K562 (cell line): ENCODE measurements around the gene VAMP8. TPM values are rescaled to one million over a fixed set of nuclear protein-coding genes. Genes with fewer than 3 reads are reported as not detected.

Experiments used
- DACH1 ChIP-seq: fragments of 450-650 bp; IDR thresholded peaks from 2 replicates; pipeline ENCODE4 v1.6.1; 2018; ENCODE audit not compliant: partially characterized antibody
- EGR1 ChIP-seq: fragments of 450-650 bp; conservative IDR thresholded peaks from 2 replicates; pipeline ENCODE4 v1.6.1; 2017; ENCODE audit warnings: mild to moderate bottlenecking
- HNRNPLL ChIP-seq: fragments of 200-400 bp; formaldehyde crosslinking; IDR thresholded peaks from 2 replicates; pipeline ENCODE4 v1.6.1; 2017; ENCODE audit warnings: low read length, low read depth, mild to moderate bottlenecking; ENCODE audit not compliant: poor library complexity, severe bottlenecking
- KAT7 ChIP-seq: sonication (generic); formaldehyde crosslinking; IDR thresholded peaks from 2 replicates; pipeline ENCODE4 v1.8.0; 2022; ENCODE audit warnings: missing genetic modification reagents, mild to moderate bottlenecking, borderline replicate concordance
- LARP7 ChIP-seq: fragments of 450-650 bp; IDR thresholded peaks from 2 replicates; pipeline ENCODE4 v1.6.1; 2016
- MTA2 ChIP-seq: fragments of 450-650 bp; IDR thresholded peaks from 2 replicates; pipeline ENCODE4 v1.6.1; 2016; ENCODE audit warnings: low read depth
- NR3C1 ChIP-seq: sonication (generic); formaldehyde crosslinking; IDR thresholded peaks from 2 replicates; pipeline ENCODE4 v1.8.1; 2022; ENCODE audit warnings: missing genetic modification reagents
- NRF1 ChIP-seq, 2 experiments: fragments of 450-650 bp; IDR thresholded peaks in 1 of 2; conservative IDR thresholded peaks in 1 of 2; 2 replicates each; pipeline ENCODE4 v1.6.1; 2014; ENCODE audit warnings: mild to moderate bottlenecking in 2 of 2
- OTX1 ChIP-seq: fragments of 450-650 bp; formaldehyde crosslinking; IDR thresholded peaks from 2 replicates; pipeline ENCODE4 v1.4.0; 2022; ENCODE audit warnings: mild to moderate bottlenecking
- SAFB2 ChIP-seq: fragments of 200-400 bp; formaldehyde crosslinking; IDR thresholded peaks from 2 replicates; pipeline ENCODE4 v1.6.1; 2018; ENCODE audit warnings: borderline replicate concordance, low read length, low read depth, moderate library complexity; ENCODE audit not compliant: severe bottlenecking
- SIN3A ChIP-seq, 2 experiments: fragments of 150-350 bp in 1 of 2; IDR thresholded peaks; 2 replicates each; pipeline ENCODE4 v1.6.1; 2011 to 2016; ENCODE audit warnings: borderline replicate concordance in 2 of 2, low read depth in 2 of 2, low read length in 2 of 2, mild to moderate bottlenecking in 2 of 2, moderate library complexity in 2 of 2; ENCODE audit not compliant: control insufficient read depth in 1 of 2
- TAF1 ChIP-seq: IDR thresholded peaks from 2 replicates; pipeline ENCODE4 v1.6.1; 2011; ENCODE audit warnings: mild to moderate bottlenecking, low read length, moderate library complexity; ENCODE audit not compliant: insufficient read depth, control insufficient read depth, severe bottlenecking; ENCODE audit errors: extremely low read depth
- ZBTB7A ChIP-seq: IDR thresholded peaks from 2 replicates; pipeline ENCODE4 v1.6.1; 2011; ENCODE audit warnings: low read depth, mild to moderate bottlenecking, low read length, moderate library complexity, borderline replicate concordance; ENCODE audit not compliant: control insufficient read depth
- ZFP36 ChIP-seq: fragments of 150-350 bp; IDR thresholded peaks from 2 replicates; pipeline ENCODE4 v1.6.1; 2018; ENCODE audit warnings: low read length, low read depth; ENCODE audit not compliant: partially characterized antibody
- ZNF561 ChIP-seq: fragments of 450-650 bp; formaldehyde crosslinking; conservative IDR thresholded peaks from 2 replicates; pipeline ENCODE4 v1.4.0; 2020; ENCODE audit warnings: mild to moderate bottlenecking, moderate library complexity
- ZNF77 ChIP-seq: fragments of 250-450 bp; sonication (Bioruptor Pico); IDR thresholded peaks from 2 replicates; pipeline ENCODE4 v1.5.0; 2020
- polyA plus RNA-seq, 8 experiments: library from polyadenylated mRNA; depleted of rRNA in 4 of 8; stranded (reverse) in 5 of 8; unstranded in 3 of 8; fragments of >200 nt; fragmentation: Nextera tagmentation in 2 of 8; fragmentation: Illumina TruSeq in 1 of 8; extraction: Ambion mirVana in 2 of 8; extraction: Trizol in 1 of 8; gene quantifications; 2 replicates each; pipeline versions ENCODE4 v1.2.1 to v1.2.3, GENCODE V29; 2011 to 2014; ENCODE audit warnings: inconsistent platforms in 1 of 8, missing spikeins in 1 of 8
- total RNA-seq, 7 experiments: library from RNA; depleted of rRNA in 6 of 7; stranded (reverse); fragments of >200 nt in 6 of 7; fragmentation: Illumina TruSeq in 2 of 7; extraction: Trizol in 2 of 7; gene quantifications; 2 replicates each; pipeline versions ENCODE4 v1.2.1 to v1.2.3, GENCODE V29; 2011 to 2021; ENCODE audit warnings: low replicate concordance in 1 of 7
- TF ChIP-seq, protein P1 (sequence below), 2 experiments: fragments of 250-450 bp in 1 of 2; fragments of 450-650 bp in 1 of 2; sonication (Bioruptor Pico) in 1 of 2; IDR thresholded peaks; 2 replicates each; pipeline versions ENCODE4 v1.6.1 to v1.8.0; 2016 to 2021; ENCODE audit warnings: mild to moderate bottlenecking in 2 of 2, moderate library complexity in 2 of 2, missing compliant biosample characterization in 1 of 2, missing genetic modification characterization in 1 of 2
- TF ChIP-seq, protein P2 (sequence below): fragments of 250-450 bp; sonication (Bioruptor Pico); IDR thresholded peaks from 2 replicates; pipeline ENCODE4 v1.8.0; 2022; ENCODE audit warnings: moderate library complexity, mild to moderate bottlenecking, inconsistent platforms
- TF ChIP-seq, protein P3 (sequence below): sonication (generic); formaldehyde crosslinking; IDR thresholded peaks from 2 replicates; pipeline ENCODE4 v1.9.0; 2022; ENCODE audit warnings: mild to moderate bottlenecking, missing genetic modification reagents
- TF ChIP-seq, protein P4 (sequence below): fragments of 250-450 bp; sonication (Bioruptor Pico); IDR thresholded peaks from 2 replicates; pipeline ENCODE4 v1.5.1; 2021; ENCODE audit warnings: mild to moderate bottlenecking
- TF ChIP-seq, protein P5 (sequence below): fragments of 450-650 bp; IDR thresholded peaks from 2 replicates; pipeline ENCODE4 v1.6.1; 2016; ENCODE audit warnings: borderline replicate concordance
- TF ChIP-seq, protein P6 (sequence below): fragments of 250-450 bp; sonication (Bioruptor Pico); IDR thresholded peaks from 2 replicates; pipeline ENCODE4 v1.8.0; 2021; ENCODE audit warnings: moderate library complexity, mild to moderate bottlenecking, inconsistent platforms

Gene VAMP8
- total and polyA plus RNA-seq, 9 of the 15 experiments (the other 6 are each of a cell fraction or from before 2014, with no cell fraction given) = 107 to 571 (median 248) TPM

DNA sequence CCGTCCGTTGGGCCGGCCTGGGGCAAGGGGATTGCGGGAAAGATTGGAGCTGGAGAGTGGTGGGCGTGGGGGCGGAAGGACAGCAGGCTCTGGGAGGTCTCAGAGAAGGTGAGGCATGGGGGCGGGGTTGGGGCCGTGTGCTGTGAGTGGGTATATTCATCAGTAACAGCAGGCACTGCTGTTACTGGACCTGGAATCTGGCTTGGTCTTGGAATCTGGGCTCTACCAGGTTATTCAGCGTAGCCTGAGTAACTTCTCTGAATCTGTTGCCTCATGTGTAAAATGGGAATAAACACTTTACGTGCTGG lies 18.6 kb downstream of the VAMP8 start (continued):
- TF ChIP-seq, protein P1, sequence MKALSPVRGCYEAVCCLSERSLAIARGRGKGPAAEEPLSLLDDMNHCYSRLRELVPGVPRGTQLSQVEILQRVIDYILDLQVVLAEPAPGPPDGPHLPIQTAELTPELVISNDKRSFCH (CRISPR knock-in tag; IDR thresholded peaks at IDR 0.05) = no peak
- TF ChIP-seq, protein P1 (tag; IDR thresholded peaks at IDR 0.05) = no peak
- TF ChIP-seq SAFB2 (no peak), MTA2 (no peak), SIN3A (IDR thresholded peaks at IDR 0.05; ENCODE audit: borderline replicate concordance in 2 of 2, control insufficient read depth in 1 of 2, low read depth in 2 of 2, low read length in 2 of 2) (0 out of 4 replicates have a peak, but pooled peaks of 1 of the 2 experiments have one; percentile 6), HNRNPLL (no peak), OTX1 (CRISPR knock-in tag) (0 out of 2 replicates have a peak, but pooled peaks have one; percentile 61), TAF1 (no peak), ZNF77 (no peak), EGR1 (peak; percentile 72), KAT7 (CRISPR knock-in tag) (no peak), NRF1 (conservative IDR thresholded peaks at IDR 0.05 in 1 of 2, IDR thresholded peaks at IDR 0.05 in 1 of 2) (no peak), ZFP36 (no peak), NR3C1 (CRISPR knock-in tag) (no peak), LARP7 (peak; percentile 72; the same call in 1 of the 2 replicates), ZNF561 (no peak), DACH1 (no peak), ZBTB7A (peak; percentile 21; the same call in 1 of the 2 replicates)
- TF ChIP-seq, protein P2, sequence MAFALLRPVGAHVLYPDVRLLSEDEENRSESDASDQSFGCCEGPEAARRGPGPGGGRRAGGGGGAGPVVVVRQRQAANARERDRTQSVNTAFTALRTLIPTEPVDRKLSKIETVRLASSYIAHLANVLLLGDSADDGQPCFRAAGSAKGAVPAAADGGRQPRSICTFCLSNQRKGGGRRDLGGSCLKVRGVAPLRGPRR (CRISPR knock-in tag) = no peak
- TF ChIP-seq, protein P3, sequence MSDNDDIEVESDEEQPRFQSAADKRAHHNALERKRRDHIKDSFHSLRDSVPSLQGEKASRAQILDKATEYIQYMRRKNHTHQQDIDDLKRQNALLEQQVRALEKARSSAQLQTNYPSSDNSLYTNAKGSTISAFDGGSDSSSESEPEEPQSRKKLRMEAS (CRISPR knock-in tag) = no peak
- TF ChIP-seq, protein P4, sequence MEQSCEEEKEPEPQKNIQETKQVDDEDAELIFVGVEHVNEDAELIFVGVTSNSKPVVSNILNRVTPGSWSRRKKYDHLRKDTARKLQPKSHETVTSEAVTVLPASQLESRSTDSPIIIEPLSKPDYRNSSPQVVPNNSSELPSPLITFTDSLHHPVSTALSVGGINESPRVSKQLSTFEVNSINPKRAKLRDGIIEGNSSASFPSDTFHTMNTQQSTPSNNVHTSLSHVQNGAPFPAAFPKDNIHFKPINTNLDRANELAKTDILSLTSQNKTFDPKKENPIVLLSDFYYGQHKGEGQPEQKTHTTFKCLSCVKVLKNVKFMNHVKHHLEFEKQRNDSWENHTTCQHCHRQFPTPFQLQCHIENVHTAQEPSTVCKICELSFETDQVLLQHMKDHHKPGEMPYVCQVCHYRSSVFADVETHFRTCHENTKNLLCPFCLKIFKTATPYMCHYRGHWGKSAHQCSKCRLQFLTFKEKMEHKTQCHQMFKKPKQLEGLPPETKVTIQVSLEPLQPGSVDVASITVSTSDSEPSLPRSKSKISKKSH (CRISPR knock-in tag) = no peak
- TF ChIP-seq, protein P5, sequence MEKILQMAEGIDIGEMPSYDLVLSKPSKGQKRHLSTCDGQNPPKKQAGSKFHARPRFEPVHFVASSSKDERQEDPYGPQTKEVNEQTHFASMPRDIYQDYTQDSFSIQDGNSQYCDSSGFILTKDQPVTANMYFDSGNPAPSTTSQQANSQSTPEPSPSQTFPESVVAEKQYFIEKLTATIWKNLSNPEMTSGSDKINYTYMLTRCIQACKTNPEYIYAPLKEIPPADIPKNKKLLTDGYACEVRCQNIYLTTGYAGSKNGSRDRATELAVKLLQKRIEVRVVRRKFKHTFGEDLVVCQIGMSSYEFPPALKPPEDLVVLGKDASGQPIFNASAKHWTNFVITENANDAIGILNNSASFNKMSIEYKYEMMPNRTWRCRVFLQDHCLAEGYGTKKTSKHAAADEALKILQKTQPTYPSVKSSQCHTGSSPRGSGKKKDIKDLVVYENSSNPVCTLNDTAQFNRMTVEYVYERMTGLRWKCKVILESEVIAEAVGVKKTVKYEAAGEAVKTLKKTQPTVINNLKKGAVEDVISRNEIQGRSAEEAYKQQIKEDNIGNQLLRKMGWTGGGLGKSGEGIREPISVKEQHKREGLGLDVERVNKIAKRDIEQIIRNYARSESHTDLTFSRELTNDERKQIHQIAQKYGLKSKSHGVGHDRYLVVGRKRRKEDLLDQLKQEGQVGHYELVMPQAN = no peak; the same call in 1 of the 2 replicates
- TF ChIP-seq, protein P6, sequence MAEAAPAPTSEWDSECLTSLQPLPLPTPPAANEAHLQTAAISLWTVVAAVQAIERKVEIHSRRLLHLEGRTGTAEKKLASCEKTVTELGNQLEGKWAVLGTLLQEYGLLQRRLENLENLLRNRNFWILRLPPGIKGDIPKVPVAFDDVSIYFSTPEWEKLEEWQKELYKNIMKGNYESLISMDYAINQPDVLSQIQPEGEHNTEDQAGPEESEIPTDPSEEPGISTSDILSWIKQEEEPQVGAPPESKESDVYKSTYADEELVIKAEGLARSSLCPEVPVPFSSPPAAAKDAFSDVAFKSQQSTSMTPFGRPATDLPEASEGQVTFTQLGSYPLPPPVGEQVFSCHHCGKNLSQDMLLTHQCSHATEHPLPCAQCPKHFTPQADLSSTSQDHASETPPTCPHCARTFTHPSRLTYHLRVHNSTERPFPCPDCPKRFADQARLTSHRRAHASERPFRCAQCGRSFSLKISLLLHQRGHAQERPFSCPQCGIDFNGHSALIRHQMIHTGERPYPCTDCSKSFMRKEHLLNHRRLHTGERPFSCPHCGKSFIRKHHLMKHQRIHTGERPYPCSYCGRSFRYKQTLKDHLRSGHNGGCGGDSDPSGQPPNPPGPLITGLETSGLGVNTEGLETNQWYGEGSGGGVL (CRISPR knock-in tag) = no peak
